ENCODE results near the gene PRELID3B. TPM values are rescaled to one million over a fixed set of nuclear protein-coding genes. Genes with fewer than 3 reads are reported as not detected.

The PRELID3B gene
- total RNA-seq, 1 experiment from 2014 or later = 129 TPM

GRCh38 chr20:59082981-59083380, 40.4 kb upstream of the PRELID3B start:
- RAD21 ChIA-PET (ENCODE audit: low non-redundant PET in 1 of 2, low total read pairs in 2 of 2, uncharacterized antibody in 2 of 2, unreplicated experiment in 2 of 2) = no interaction called here
- DNase-seq (ENCODE audit: low read depth, low spot score) (no peak), ATAC-seq (peak; percentile 28; the same call in 1 of the 2 replicates)
- H3K27me3 ChIP-seq (ENCODE audit: insufficient read depth, low read length) = peaks cover 8% of the 10 kb centered on the region
- no peak overlapping the region for H3K27ac ChIP-seq (ENCODE audit: low read depth, low read length)
- H3K4me1 ChIP-seq (ENCODE audit: control insufficient read depth in 1 of 2, insufficient read depth in 2 of 2, low read length in 2 of 2) = peaks cover 0 to 12% of the 10 kb centered on the region in 2 experiments; a peak in 2 of 4 replicates
- intact Hi-C loops (cut with micrococcal nuclease) = no loop called here
- no peak overlapping the region for H3K4me3 ChIP-seq (replicated peaks in 1 of 2; ENCODE audit: low read depth in 1 of 2, low read length in 2 of 2)
- H3K9me2 ChIP-seq (ENCODE audit: insufficient read depth) = no peaks in the 10 kb centered on the region
- peak overlapping the region; percentile 1 for H3K4me2 ChIP-seq (ENCODE audit: low read length)
- POLR2A ChIA-PET = no interaction called here
- BruUV-seq (replicated peaks) = no TSS peak
- no peaks in the 10 kb centered on the region for H3K36me3 ChIP-seq (ENCODE audit: control insufficient read depth in 1 of 2, insufficient read depth in 2 of 2, low read length in 2 of 2)
- H4K20me1 ChIP-seq (ENCODE audit: insufficient read depth) = no peaks in the 10 kb centered on the region
- TF ChIP-seq REST (IDR thresholded peaks at IDR 0.05; ENCODE audit: low read depth) (no peak), ZNF274 (IDR thresholded peaks at IDR 0.05; ENCODE audit: low read depth, low read length) (no peak), YY1 (IDR thresholded peaks at IDR 0.05; ENCODE audit: extremely low read depth, insufficient replicate concordance, low read depth, low read length) (no peak), CTCF (IDR thresholded peaks at IDR 0.05 in 2 of 3, conservative IDR thresholded peaks at IDR 0.05 in 1 of 3; ENCODE audit: borderline replicate concordance in 1 of 3, insufficient read depth in 1 of 3, low read depth in 2 of 3, low read length in 2 of 3) (no peak), ELF1 (IDR thresholded peaks at IDR 0.05; ENCODE audit: borderline replicate concordance, low read depth) (no peak), EGR1 (IDR thresholded peaks at IDR 0.05; ENCODE audit: low read depth) (no peak), EZH2 (IDR thresholded peaks at IDR 0.05) (no peak), POLR2AphosphoS5 (IDR thresholded peaks at IDR 0.05; ENCODE audit: low read depth, low read length) (no peak), MAX (IDR thresholded peaks at IDR 0.05) (no peak), FOSL1 (IDR thresholded peaks at IDR 0.05; ENCODE audit: low read depth) (no peak), SIN3A (IDR thresholded peaks at IDR 0.05; ENCODE audit: low read depth) (no peak), CBX3 (IDR thresholded peaks at IDR 0.05; ENCODE audit: low read depth) (no peak), POLR2A (IDR thresholded peaks at IDR 0.05; ENCODE audit: borderline replicate concordance, extremely low read depth, insufficient read depth, insufficient read length) (no peak), JUND (IDR thresholded peaks at IDR 0.05) (no peak), SP1 (IDR thresholded peaks at IDR 0.05; ENCODE audit: low read depth) (no peak)
- no peaks in the 10 kb centered on the region for H3K79me2 ChIP-seq (ENCODE audit: insufficient read depth, low read length)
- CTCF ChIA-PET = interaction anchor here (1.1 to 1.3 kb wide), 3 partner anchors 10 to 24 kb away, joined by 3 to 4 read pairs (median 3); no protein-coding TSS in a partner anchor
- no peak overlapping the region for H2AFZ ChIP-seq (ENCODE audit: low read depth, low read length, poor library complexity, severe bottlenecking)
- H3K9me3 ChIP-seq (ENCODE audit: control insufficient read depth in 1 of 2, insufficient read depth in 1 of 2, low read depth in 1 of 2, low read length in 2 of 2) = no peaks in the 10 kb centered on the region
- H3K9ac ChIP-seq (ENCODE audit: low read length) = no peak overlapping the region
